ENCODE data around the gene TNFRSF18.
"Not testable (repeated sequence)": the region's sequence is repeated elsewhere in the genome, so short reads cannot be mapped to it uniquely, and the experiment has no call there.

Gene TNFRSF18

GRCh38 chr1:1199141-1199960, 7.0 kb downstream of the TNFRSF18 start:
- TF ChIP-seq CTCF (conservative IDR thresholded peaks at IDR 0.05; ENCODE audit: control insufficient read depth, insufficient read depth, low read depth, low read length): no peak
- DNase-seq (ENCODE audit: low read depth): no peak

GRCh38 chr1:1198423-1199140, 7.8 kb downstream of the TNFRSF18 start:
- TF ChIP-seq CTCF (conservative IDR thresholded peaks at IDR 0.05; ENCODE audit: control insufficient read depth, insufficient read depth, low read depth, low read length): no peak
- no peak for DNase-seq (ENCODE audit: low read depth)
- H3K4me3 ChIP-seq (ENCODE audit: control insufficient read depth, low read depth, low read length): no peak overlapping the region

More at GRCh38 chr1:1199141-1199960, 7.0 kb downstream of the TNFRSF18 start:
- H3K4me3 ChIP-seq (ENCODE audit: control insufficient read depth, low read depth, low read length): no peak overlapping the region

GRCh38 chr1:1197551-1198422, 8.6 kb downstream of the TNFRSF18 start:
- H3K4me3 ChIP-seq (ENCODE audit: control insufficient read depth, low read depth, low read length): no peak overlapping the region
- no peak for DNase-seq (ENCODE audit: low read depth)
- TF ChIP-seq CTCF (conservative IDR thresholded peaks at IDR 0.05; ENCODE audit: control insufficient read depth, insufficient read depth, low read depth, low read length): no peak

- TF ChIP-seq CTCF (conservative IDR thresholded peaks at IDR 0.05; ENCODE audit: control insufficient read depth, insufficient read depth, low read depth, low read length): no peak
- H3K4me3 ChIP-seq (ENCODE audit: control insufficient read depth, low read depth, low read length): no peak overlapping the region
- no peak for DNase-seq (ENCODE audit: low read depth)
These were observed 9.2 kb downstream of the TNFRSF18 start for GRCh38 chr1:1197188-1197500.

- no peak overlapping the region for H3K4me3 ChIP-seq (ENCODE audit: control insufficient read depth, low read depth, low read length)
- no peak for DNase-seq (ENCODE audit: low read depth)
- no peak for TF ChIP-seq CTCF (conservative IDR thresholded peaks at IDR 0.05; ENCODE audit: control insufficient read depth, insufficient read depth, low read depth, low read length)
These were observed 9.8 kb downstream of the TNFRSF18 start for GRCh38 chr1:1196431-1197187.

- H3K4me3 ChIP-seq (ENCODE audit: control insufficient read depth, low read depth, low read length); DNase-seq (ENCODE audit: low read depth): not testable (repeated sequence)
These were observed 10.7 kb downstream of the TNFRSF18 start for GRCh38 chr1:1195726-1196125.
